HG02840 (cell line): ENCODE data around the gene RAMACL.
"Not testable (repeated sequence)": the region's sequence is repeated elsewhere in the genome, so short reads cannot be mapped to it uniquely, and the experiment has no call there.

ENCODE experiments used
- ATAC-seq: cut with Tn5 transposase; IDR thresholded peaks from one replicate; pipeline ENCODE4 v1.9.1; 2021; ENCODE audit warnings: mild to moderate bottlenecking, moderate library complexity, moderate number of reproducible peaks; ENCODE audit not compliant: unreplicated experiment, low FRiP score

RAMACL gene

GRCh38 chr6:166598441-166599138 lies 12.1 kb upstream of the RAMACL start:
- no peak for ATAC-seq

DNA sequence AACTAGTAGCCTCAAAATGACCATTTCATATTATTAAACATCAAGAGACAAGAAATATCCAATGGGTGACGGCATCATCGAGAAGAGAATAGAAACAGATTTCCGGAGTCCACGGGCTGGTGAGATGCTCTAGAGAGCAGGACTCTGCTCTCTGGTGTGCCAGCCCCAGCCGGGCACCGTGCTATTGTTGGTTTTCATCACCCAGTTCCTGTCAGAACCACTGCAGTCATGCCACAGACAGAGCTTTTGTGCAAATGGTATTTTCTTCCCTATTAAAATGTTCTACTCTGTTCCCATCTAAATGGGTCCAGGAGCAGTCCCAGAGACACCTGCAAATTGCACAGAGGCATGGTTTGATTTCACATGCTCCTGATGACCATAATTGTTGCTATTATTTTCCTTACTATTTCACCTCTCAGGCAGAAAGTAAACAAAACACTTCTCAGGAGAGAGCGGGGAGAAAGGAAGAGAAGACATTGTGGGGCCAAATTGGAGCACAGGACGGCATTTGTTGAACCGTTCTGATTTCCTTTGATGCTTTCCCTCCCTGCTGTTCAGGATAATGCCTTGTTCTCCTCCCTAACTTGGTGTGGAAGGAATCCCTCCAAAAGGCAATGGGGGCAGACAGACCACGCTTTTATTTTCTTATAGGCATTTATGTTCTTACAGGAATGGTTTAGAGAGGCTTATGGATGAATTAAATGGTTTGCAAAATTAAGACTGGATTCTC lies 11.4 kb upstream of the RAMACL start:
- no peak for ATAC-seq

DNA sequence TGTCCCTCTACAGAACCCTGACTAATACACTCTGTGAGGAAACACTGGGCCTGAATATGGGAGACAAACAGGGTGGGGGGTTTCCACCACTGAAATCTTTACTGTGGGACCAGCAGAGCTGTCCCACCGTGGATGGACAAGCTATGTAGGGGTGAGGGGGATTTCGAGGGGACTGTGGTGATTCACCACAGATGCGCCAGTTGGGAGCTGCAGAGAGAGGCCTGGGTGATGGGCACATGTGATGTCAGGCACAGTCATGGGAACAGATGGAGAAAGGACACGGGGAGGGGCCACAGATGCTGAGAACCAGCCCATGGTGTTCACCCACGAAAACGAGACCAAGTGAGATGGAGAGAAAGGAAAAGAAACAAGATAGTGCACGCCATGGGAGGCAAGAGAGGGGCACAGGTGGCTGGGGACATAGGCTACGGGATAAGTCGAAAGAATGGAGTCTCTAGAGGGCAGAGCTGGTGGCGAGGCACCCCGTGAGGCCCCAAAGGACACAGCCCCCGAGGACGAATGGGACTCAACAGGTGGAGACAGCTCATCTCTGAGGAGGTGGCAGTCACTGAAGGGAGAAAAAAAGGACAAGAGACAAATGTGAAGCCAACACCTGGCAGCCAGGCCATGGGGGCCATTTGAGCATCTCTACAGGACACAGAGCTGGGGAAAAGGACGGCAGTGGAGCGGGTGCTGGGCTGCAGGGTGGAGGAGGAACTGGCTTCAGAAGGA lies 10.5 kb upstream of the RAMACL start:
- ATAC-seq = no peak

DNA sequence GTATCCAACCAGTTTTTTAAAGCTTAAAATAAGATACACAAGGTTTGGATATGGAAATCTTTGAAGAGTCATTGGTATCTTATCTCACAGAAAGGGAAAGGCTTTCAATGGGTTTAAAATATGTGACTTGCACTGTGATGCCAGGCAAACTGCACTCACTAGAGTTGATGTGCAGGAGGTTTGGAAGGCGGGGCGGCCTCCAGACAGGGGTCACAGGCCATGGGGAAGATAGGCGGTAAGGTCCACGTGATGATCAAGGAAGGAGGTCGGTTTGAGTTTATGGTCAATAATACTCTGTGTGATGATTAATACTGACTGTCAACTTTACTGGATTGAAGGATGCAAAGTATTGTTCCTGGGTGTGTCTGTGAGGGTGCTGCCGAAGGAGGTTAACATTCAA lies 9.5 kb upstream of the RAMACL start:
- ATAC-seq = no peak

DNA sequence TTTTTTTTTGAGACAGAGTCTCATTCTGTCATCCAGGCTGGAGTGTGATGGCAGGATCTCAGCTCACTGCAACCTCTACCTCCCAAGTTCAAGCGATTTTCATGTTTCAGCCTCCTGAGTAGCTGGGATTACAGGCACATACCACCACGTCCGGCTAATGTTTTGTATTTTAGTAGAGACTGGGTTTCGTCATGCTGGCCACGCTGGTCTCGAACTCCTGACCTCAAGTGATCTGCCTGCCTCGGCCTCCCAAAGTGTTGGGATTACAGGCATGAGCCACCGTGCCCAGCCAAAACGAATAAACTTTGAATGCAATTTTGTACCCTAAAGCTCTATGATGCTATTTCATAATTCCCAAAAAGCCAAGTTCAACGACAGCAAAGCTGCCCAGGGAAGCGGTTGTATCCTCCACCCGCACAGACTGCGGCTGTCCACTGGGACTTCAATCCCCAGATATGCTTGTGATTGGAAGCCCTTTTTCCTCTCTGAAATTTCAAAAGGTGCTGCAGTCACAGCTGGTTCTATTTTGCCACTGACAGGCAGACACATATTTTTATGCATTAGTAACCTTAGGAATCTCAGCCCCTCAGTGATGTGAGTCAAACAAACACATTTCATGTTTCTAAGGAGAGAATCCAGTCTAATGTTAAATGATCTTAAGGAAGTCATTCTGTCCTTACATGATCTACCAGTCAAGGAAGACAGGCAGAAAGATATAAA lies 8.7 kb upstream of the RAMACL start:
- ATAC-seq = no peak

- ATAC-seq = no peak
Measured at GRCh38 chr6:166592821-166593220, 6.3 kb upstream of the RAMACL start.

GRCh38 chr6:166591961-166592520 lies 5.6 kb upstream of the RAMACL start:
- ATAC-seq = no peak

GRCh38 chr6:166591026-166591425 lies 4.5 kb upstream of the RAMACL start:
- no peak for ATAC-seq

DNA sequence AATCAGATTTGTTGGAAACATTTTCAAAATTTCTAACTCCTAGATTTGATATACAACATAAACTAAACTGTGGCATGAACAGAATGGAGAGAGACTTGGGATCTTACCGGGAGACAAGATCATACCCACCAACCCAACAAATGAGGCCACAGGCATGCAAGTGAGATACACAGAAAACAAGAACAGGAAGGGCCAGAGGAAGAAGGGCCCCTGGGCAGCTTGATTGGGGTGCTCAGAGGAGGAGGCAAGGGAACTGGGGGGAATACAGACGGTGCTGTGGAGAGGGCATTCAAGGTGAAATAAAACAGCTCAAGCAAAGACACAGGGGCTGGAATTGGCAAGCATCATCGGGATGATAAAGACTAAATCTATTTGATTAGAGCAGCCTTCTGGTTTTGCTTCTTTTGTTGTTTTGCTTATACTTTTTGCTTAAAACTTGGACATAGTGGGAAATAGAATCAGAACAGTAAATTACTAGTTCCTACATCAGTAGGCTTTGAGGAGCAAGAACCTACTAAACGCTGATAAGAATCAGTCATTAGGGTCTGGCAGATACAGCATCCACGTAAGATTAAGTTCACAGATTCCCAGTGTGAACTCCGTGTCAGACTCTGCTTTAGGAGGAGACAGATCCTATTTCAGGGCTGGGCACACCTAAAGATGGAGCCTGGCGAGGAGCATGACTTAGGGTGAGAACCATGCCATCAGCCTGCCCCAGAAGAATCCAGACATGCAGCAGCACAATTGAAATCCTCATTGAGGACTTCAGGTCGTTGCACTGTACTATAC lies 3.5 kb upstream of the RAMACL start:
- ATAC-seq = no peak

- ATAC-seq = no peak
Measured at GRCh38 chr6:166589337-166589731, 2.9 kb upstream of the RAMACL start.

GRCh38 chr6:166588691-166589336 lies 2.3 kb upstream of the RAMACL start:
- ATAC-seq = no peak

- peak; percentile 68 for ATAC-seq
Measured at GRCh38 chr6:166587631-166588413, 1.3 kb upstream of the RAMACL start.

DNA sequence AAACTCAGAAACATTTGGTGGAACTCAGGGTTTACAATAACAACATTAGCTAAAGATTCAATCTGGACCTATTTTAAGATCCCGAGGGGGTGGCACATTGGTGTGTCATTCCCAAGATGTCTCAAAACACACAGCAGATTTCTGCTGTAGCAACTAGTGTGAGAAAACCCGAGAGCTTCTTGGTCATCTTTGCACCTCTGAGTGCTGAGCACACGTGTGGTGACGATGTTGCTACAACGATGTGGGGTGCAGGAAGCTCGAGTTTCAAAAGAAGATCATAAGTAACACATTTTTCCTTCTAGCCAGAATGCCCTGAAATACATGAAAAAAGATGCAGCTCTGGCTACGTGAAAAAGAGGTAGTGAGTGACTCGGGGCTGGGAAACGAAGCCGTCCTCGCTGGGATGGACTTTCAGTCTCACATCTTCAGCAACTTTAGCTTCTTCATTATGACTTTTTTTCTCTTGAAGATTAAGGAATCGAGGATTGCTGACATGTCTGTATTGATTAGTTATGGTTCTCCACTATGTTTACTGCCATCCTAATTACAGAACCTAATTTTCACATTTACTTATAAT lies 1.5 kb downstream of the RAMACL start:
- no peak for ATAC-seq

DNA sequence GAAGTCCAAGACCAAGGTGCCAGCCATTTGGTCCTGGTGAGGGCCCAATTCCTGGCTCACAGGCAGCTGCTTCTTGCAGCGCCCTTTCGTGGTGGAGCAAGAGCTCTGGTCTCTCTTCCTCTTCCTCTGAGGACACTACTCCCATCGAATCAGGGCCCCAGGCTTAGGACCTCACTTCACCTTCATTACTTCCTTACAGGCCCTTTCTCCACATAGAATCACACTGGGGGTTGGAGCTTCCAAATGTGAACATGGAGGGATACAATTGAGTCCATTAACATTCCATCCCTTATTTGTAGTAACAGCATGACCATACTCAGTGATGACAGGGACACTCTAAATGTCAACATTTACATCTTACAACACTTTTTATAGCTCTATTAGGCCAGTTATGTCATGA lies 2.3 kb downstream of the RAMACL start:
- ATAC-seq = no peak

DNA sequence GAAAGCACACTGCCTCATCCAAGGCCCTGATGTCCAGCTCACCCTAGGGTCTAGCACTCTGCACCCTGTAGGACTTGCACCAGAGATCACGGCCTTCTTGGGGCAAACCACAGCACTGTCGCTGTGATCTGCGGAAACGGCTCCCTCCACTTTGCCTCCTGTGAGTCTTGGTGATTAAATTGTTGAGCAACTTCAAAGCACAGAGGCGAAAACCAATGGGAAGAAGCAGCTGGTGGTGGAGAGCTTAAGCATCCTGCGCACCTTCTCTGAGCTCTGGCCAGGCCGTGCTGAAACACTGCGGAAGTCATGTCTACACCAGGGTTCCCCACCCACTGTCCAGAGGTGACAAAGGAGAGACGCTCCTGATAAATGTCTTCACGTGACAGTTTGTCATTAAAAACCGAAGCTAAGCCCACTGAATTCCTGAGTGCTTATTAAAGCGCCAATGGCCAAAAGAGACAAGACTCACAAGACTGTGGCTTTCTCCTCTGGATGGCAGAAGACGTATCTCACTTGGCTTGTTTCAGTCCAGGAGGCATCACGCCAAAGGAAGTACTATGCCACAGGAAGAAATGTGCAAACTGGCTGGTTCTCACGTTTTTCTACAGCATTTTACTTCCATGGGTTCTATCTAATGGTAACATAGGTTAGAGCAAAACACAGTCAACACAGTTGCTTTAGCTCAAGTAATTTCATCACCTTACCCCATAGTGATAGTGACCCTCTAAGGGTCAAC lies 3.1 kb downstream of the RAMACL start:
- ATAC-seq = no peak

- no peak for ATAC-seq
Measured at GRCh38 chr6:166582258-166582657, 4.2 kb downstream of the RAMACL start.

- not testable (repeated sequence) for ATAC-seq
Measured at GRCh38 chr6:166581801-166582200, 4.7 kb downstream of the RAMACL start.
